Umbilical cord (tissue), 2 donors: ENCODE data around the gene PCBD2. TPM values are rescaled to one million over a fixed set of nuclear protein-coding genes. Genes with fewer than 3 reads are reported as not detected.

ENCODE experiments used
- DNase-seq: peaks from one replicate; pipeline ENCODE4 v3.0.0-alpha.2; 2015; ENCODE audit warnings: low spot score
- total RNA-seq: library from RNA; depleted of rRNA; stranded (reverse); fragments of >200 nt; gene quantifications from one replicate; pipeline ENCODE4 v1.2.3, GENCODE V29; 2014; ENCODE audit warnings: low replicate concordance; ENCODE audit not compliant: insufficient read depth

PCBD2 gene
- total RNA-seq, 1 donor from 2014 or later = 7.0 TPM

DNA sequence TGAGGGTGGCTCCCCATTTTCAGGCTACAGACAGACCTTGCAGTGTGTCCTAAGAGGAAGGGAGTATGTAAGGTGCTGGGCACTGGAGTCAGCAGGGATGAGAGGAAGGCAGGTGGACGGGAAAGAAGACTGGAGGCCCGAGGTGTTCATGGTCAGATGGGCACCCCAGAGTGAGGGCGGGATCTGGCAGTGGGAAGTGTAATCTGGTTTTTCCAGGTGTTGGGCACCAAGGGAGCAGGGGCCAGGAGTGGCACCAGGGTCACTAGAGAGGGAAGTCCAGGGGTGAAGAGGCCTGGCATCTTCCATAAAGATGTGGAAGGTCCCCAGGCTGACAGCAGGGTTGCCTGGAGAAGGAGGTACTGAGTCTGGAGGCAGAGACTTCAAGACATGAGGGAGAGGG lies 99.4 kb downstream of the PCBD2 start:
- no peak for DNase-seq

DNA sequence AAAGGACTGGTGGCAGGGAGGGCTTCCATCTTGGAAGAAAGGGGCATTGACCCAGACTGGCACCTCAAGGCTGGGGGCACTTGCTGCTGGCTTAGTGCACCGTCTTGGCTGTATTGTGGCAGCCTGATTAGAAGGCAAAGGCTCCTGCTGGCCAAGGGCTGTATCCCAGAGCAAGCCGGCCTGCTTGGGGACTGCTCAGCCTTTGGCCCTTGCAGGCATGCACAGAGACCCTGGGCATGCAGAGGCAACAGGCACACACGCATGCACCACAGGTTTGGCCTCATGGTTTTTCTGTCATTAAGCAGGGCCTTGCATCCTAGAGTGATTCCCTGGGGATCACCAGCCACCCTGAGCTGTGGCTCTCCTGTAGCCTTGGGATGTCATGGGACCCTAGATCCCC lies 100.1 kb downstream of the PCBD2 start:
- DNase-seq = no peak

DNA sequence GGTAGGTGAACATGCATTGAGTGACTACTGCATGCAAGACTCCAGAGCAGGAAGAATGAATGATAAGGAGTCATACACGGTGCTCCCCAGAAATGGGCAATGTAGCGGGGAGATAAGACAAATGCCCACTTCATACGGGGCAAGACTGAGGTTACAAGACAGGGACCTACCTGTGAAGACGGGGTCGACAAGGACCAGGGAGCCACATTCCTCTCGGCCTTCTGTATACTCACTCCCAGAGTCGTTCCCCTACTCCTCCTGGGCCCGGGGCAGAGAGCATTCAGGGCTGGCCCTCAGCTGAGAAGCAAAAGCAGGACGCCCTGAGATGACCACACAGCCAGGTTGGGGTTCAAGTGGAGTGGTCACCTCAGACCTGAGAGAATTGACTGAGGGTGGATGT lies 102.4 kb downstream of the PCBD2 start:
- no peak for DNase-seq

DNA sequence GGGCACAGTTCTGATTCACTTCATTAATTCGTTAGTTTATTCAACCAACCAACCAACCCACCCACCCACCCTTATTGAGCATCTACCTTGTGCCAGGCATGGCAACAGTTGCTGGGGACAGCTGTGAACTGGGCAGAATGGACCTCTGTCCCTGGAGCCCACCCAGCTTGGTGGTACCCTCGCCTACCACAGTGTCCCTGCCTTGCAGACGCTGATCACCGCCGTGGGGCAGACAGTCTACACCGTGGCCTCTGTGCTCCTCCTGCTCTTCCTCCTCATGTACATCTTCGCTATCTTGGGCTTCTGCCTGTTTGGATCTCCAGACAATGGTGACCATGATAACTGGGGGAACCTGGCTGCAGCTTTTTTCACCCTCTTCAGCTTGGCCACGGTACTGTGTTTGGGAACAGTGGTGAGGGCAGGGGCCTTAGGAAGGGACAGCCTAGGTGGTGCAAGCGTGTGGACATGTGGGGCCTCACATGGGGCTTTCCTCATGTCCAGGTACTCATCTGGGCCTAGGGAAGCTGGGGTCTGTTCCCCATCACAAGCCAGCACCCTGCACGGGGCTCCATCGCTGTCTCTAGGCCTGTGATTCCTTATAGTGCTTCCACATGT lies 102.9 kb downstream of the PCBD2 start:
- no peak for DNase-seq

DNA sequence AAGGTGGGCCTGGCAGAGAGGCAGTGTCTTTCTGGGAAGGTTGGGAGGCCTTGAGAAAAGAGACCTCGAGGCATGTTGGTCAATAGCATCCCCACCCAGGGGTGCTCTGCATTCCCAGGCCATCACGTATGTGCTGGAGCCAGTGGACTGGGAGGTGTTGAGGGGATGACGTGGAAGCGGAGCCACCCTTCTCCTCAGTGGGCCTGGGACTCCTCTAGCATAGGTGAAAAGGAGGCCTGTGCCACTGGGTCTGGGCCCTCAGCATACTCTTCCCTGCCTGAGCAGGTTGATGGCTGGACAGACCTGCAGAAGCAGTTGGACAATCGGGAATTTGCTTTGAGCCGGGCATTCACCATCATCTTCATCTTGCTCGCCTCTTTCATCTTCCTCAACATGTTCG lies 103.6 kb downstream of the PCBD2 start:
- no peak for DNase-seq

DNA sequence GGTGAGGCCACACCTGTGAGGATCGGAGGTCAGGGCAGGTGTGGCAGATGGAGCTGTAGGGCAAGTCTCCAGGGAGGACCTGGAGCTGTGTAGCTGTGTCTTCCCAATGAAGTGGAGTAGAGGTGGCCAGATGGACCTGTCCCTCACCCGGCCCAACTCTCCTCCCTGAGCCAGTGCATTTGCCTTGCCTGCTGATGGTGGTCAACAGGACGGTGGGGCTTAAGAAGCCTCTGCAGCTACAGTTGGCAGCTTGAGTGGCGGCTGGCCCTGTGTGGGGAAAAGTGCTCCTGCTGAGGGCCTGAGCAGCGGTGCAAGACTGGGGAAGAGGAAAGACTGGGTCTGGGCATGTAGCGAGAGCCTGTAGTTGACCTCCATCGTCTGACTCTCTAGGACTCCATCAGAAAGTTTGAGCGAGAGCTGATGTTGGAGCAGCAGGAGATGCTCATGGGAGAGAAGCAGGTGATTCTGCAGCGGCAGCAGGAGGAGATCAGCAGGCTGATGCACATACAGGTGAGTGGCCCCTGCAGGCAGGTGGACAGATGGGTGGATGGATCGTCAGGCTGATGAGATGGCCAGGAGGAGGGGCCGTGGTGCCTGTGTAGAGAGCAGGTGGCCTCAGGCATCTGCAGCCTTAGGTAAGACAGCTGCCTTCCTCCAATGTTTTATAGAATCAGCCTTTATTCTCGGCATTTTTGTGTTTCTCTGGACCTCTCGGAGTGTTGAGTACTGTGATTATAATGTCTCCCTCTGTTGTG lies 104.2 kb downstream of the PCBD2 start:
- DNase-seq = no peak

DNA sequence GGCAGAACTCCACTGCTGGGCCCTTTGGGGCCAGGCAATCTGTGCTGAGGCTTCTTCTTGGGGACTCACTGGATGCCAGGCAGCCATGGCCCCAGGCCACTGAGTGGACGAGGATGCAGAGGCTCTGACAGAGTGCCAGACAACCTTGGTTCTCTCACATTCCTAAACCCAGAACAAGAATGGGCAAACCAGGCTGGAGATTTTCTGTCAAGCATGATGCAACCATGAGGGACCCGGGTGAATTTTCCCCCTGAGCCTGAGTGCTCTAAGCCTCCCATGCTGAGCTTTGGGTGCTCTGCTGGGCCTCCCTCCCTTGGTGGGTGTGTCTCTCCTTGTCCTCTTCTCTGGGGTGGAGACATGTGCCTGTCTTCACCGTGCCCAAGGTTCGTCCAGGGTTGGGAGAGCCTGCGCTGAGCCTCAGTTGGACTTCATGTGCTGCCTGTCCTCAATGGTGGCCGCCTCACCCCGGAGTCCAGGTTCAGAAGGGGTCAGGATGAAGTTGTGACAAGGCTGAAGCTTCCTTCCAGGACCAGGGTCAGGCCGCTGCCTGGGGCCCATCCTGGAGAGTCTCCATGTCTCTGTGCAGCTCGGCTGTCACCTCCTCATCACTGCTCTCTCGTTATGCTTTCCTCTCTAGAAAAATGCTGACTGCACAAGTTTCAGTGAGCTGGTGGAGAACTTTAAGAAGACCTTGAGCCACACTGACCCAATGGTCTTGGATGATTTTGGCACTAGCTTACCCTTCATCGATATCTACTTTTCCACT lies 105.0 kb downstream of the PCBD2 start:
- DNase-seq = no peak

DNA sequence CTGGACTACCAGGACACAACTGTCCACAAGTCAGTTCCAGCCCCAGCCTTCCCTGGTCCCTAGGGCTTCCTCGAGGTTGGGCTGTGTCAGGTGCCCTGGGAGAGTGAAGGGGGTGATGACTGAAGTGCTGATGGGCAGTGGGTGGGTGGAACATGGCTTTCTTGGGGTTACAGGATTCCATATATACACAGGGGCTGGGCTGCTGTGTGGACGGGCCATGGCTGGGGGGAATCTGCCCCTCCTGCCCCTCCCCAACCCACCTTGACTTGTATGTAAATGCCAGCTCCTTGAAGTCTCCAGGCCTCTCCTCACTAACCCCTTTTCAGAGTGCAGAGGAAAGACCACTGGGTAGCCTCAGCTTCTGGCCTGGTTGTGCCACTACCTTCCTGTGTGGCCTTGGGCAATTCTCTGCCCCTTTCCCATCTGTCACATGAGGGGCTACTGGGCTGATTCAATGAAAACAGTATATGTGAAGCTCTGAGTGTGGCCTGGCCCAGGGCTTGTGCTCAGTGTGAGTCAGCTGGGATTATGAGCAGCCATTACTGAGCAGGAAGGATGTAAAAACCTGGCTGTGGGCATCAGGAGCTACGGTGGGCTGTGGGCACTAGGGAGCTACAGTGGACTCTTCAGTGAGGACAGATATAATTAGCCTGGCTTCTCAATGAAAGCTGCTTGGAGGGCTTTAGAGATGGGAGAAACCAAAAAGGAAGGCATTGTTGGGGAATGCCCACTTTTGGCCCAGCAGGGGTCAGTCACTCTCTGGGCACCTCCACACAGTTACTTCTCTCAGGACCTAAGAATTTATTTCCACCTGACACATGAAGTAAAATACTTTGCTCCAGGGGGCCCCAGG lies 105.8 kb downstream of the PCBD2 start:
- no peak for DNase-seq

DNA sequence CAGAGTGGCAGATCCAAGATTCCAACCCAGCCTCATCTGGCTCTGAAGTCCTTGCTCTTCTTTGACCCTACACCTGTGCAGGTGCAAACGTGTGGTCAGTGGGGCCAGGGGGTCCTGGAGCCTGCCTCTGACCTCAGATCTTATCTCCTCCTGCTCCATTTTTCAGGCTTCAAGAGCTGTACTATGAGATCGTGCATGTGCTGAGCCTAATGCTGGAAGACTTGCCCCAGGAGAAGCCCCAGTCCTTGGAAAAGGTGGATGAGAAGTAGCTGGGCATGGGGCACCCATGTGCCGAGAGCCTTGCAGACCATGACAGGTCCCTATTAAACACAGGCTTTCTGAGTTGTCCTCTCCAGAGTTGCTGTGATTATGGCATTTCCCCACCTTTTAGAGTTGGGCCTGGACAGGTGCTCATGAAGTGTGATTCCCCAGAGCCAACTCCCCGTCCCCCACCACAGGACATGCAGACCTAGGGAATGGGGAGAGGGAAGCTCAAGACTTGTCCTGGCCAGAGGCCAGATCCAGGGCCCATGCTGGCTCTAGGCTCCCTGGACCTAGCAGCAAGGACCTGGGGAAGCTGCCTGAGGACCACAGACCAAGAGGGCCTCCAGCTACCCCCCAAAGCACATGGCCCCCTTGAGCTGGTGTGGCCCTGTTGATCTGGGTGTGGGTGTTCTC lies 106.6 kb downstream of the PCBD2 start:
- DNase-seq = no peak

DNA sequence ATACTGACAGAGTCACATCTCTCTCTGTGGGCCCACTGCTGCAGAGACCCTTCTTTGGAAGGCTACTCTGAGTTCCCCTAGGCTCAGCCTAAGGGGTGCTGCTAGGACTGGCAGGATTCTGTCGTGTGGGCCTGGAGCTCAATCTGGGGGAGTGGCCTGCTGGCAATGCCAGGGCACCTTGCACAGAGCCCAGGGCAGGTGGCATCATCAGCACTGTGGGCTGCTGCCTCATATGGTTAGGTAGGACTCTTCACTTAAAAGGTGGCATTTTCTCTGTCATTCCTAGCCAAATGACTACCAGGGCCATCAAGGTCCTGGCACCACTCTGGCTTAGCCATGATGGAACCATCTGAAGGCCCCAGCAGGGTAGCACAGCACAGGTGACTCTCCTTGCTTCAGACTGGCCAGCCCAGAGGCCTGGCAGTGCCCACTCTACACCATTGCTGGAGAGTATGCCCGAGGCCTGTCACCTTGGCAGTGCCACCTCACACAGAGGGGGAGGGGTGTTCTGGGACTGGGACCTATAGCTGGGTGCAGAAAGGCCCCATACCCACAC lies 107.2 kb downstream of the PCBD2 start:
- DNase-seq = no peak

Other genes with a start within 250 kb of the PCBD2 start
- 31.1 TPM for gene CAMLG, start 166.6 kb upstream of the PCBD2 start, total RNA-seq
- gene DDX46, start 146.4 kb upstream of the PCBD2 start, total RNA-seq = 32.5 TPM
- 73.2 TPM for gene C5orf24, start 59.2 kb upstream of the PCBD2 start, total RNA-seq
- 166 TPM for gene TXNDC15, start 30.8 kb upstream of the PCBD2 start, total RNA-seq
- not detected for gene CATSPER3, start 62.8 kb downstream of the PCBD2 start, total RNA-seq
- 17.3 TPM for gene PITX1, start 129.1 kb downstream of the PCBD2 start, total RNA-seq